ENCODE measurements around the gene AURKA.
"Not testable (repeated sequence)": the region's sequence is repeated elsewhere in the genome, so short reads cannot be mapped to it uniquely, and the experiment has no call there.

Gene AURKA

DNA sequence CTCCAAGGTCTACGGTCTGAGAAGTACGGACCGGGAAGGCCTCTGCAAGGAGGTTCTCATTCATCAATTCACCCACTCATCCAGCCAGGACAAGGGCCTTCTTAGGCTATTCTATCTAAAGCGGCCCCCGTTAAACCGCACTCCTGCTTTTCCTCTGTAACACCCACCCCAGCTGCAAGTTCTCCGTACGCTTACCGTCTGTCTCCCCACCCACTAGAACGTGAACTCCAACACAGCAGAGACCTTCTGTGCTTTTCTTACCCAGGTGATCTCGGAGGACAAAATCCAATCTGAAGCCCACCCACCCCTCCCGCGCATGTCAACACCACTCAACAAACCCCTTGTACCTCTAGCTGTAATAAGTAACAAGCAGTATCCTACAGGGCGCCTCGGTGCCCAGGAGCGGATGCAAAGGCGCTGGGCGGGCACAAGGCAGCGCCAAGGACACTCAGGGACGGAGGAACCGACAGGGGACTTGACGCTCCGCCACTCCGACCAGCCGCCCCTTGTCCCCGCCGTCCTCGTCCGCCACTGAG is 351 bp downstream of the AURKA start:
- H3K9me3 ChIP-seq (ENCODE audit: low read depth, low read length) = no peaks in the 10 kb centered on the region
- peaks cover 60% of the 10 kb centered on the region for H3K36me3 ChIP-seq (ENCODE audit: insufficient read depth, low read length)
- peak overlapping the region; percentile 96 for H3K27ac ChIP-seq
- DNase-seq (ENCODE audit: low read depth, low spot score) = no peak
- peak overlapping the region; percentile 97 for H3K9ac ChIP-seq (ENCODE audit: insufficient read length)
- TF ChIP-seq POLR2AphosphoS5 (IDR thresholded peaks at IDR 0.05; ENCODE audit: borderline replicate concordance, low read depth, low read length) (no peak), FOXP2 (optimal IDR thresholded peaks at IDR 0.05; ENCODE audit: control extremely low read depth, extremely low read length, insufficient read depth) (no peak), EZH2 (IDR thresholded peaks at IDR 0.05) (no peak)
- H3K4me3 ChIP-seq = peak overlapping the region; percentile 95

- H3K4me3 ChIP-seq = peak overlapping the region; percentile 95
- no peaks in the 10 kb centered on the region for H3K9me3 ChIP-seq (ENCODE audit: low read depth, low read length)
- no peak for DNase-seq (ENCODE audit: low read depth, low spot score)
- H3K27ac ChIP-seq = no peak overlapping the region
- H3K9ac ChIP-seq (ENCODE audit: insufficient read length) = peak overlapping the region; percentile 97
- TF ChIP-seq FOXP2 (optimal IDR thresholded peaks at IDR 0.05; ENCODE audit: control extremely low read depth, extremely low read length, insufficient read depth) (no peak), EZH2 (IDR thresholded peaks at IDR 0.05) (no peak)
- H3K36me3 ChIP-seq (ENCODE audit: insufficient read depth, low read length) = peaks cover 60% of the 10 kb centered on the region
Measured at GRCh38 chr20:56391037-56391436, 978 bp downstream of the AURKA start.

DNA sequence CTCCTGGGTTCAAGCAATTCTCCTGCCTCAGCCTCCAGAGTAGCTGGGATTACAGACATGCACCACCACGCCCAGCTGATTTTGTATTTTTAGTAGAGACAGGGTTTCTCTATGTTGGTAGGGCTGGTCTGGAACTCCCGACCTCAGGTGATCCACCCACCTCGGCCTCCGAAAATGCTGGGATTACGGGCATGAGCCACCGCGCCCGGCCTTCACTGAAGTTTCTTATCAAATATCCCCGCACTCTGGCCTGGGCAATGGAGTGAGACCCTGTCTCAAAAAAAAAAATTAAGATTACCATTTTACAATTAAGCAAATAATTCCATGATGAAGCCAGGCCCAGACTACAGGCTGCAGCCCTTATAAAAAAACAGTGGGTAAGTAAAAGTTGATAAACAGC is 1.6 kb downstream of the AURKA start:
- not testable (repeated sequence) for H3K27ac ChIP-seq; DNase-seq (ENCODE audit: low read depth, low spot score); H3K9me3 ChIP-seq (ENCODE audit: low read depth, low read length)
- peak overlapping the region; percentile 95 for H3K4me3 ChIP-seq
- H3K36me3 ChIP-seq (ENCODE audit: insufficient read depth, low read length) = peaks cover 59% of the 10 kb centered on the region
- peak overlapping the region; percentile 97 for H3K9ac ChIP-seq (ENCODE audit: insufficient read length)

DNA sequence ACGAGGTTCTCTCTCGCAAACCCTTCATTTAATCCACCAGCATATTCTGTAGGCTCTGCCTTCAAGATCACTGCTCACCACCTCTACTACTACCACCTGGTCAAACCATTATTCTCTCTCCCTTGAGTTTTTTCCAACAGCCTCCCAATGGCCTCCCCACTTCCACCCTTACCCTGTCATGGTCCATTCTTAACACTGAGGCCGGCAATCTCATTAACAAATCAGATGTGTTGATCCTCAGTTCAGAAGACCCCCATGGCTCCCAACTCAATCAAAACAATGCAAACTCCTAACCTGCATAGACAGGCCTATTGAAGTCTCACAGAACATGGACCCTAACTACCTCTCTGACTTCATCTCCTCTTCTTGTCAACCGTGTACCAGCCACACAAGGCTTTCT is 2.2 kb downstream of the AURKA start:
- TF ChIP-seq POLR2AphosphoS5 (IDR thresholded peaks at IDR 0.05; ENCODE audit: borderline replicate concordance, low read depth, low read length) (no peak), FOXP2 (optimal IDR thresholded peaks at IDR 0.05; ENCODE audit: control extremely low read depth, extremely low read length, insufficient read depth) (no peak)
- H3K4me3 ChIP-seq = no peak overlapping the region

DNA sequence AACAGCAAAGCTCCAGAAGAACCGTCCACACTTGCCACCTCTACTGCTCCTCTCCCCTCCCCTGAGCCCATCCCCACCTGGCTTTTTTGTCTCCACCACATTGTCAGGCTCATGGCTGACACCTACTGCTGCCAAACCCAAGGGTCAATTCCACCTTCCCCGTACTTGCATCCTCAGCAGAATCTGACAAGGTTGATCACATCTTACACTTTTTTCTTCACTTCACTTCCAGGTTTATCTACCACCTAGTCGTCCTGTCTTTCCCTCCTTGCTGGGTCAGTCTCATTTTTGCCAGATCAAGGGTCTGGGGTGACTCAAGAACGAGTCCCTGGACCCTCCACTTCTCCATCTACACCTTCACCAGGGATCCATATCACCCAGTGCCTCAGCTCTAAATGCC is 3.1 kb downstream of the AURKA start:
- H3K27ac ChIP-seq = no peak overlapping the region
- H3K4me3 ChIP-seq = no peak overlapping the region
- TF ChIP-seq EZH2 (IDR thresholded peaks at IDR 0.05) = no peak
- TF ChIP-seq POLR2AphosphoS5 (IDR thresholded peaks at IDR 0.05; ENCODE audit: borderline replicate concordance, low read depth, low read length) = no peak
- TF ChIP-seq FOXP2 (optimal IDR thresholded peaks at IDR 0.05; ENCODE audit: control extremely low read depth, extremely low read length, insufficient read depth) = no peak
- H3K36me3 ChIP-seq (ENCODE audit: insufficient read depth, low read length) = peaks cover 64% of the 10 kb centered on the region
- no peak overlapping the region for H3K9ac ChIP-seq (ENCODE audit: insufficient read length)
- no peak for DNase-seq (ENCODE audit: low read depth, low spot score)
- H3K9me3 ChIP-seq (ENCODE audit: low read depth, low read length) = no peaks in the 10 kb centered on the region

More for the DNA sequence above, 2.2 kb downstream of the AURKA start:
- Histone ChIP-seq H3K27ac (no peak overlapping the region), H3K9me3 (ENCODE audit: low read depth, low read length) (no peaks in the 10 kb centered on the region), H3K9ac (ENCODE audit: insufficient read length) (no peak overlapping the region), H3K36me3 (ENCODE audit: insufficient read depth, low read length) (peaks cover 59% of the 10 kb centered on the region)
- DNase-seq (ENCODE audit: low read depth, low spot score) = no peak

- H3K27ac ChIP-seq = peak overlapping the region; percentile 49; the same call in 1 of the 2 replicates
- H3K4me3 ChIP-seq = no peak overlapping the region
- H3K9ac ChIP-seq (ENCODE audit: insufficient read length) = no peak overlapping the region
- no peak for TF ChIP-seq EZH2 (IDR thresholded peaks at IDR 0.05)
- no peak for TF ChIP-seq FOXP2 (optimal IDR thresholded peaks at IDR 0.05; ENCODE audit: control extremely low read depth, extremely low read length, insufficient read depth)
- TF ChIP-seq POLR2AphosphoS5 (IDR thresholded peaks at IDR 0.05; ENCODE audit: borderline replicate concordance, low read depth, low read length) = no peak
- peaks cover 89% of the 10 kb centered on the region for H3K36me3 ChIP-seq (ENCODE audit: insufficient read depth, low read length)
- H3K9me3 ChIP-seq (ENCODE audit: low read depth, low read length) = no peaks in the 10 kb centered on the region
- DNase-seq (ENCODE audit: low read depth, low spot score) = no peak
Measured at GRCh38 chr20:56386219-56386618, 5.8 kb downstream of the AURKA start.

- Histone ChIP-seq H3K9me3 (ENCODE audit: low read depth, low read length) (no peaks in the 10 kb centered on the region), H3K36me3 (ENCODE audit: insufficient read depth, low read length) (peaks cover 94% of the 10 kb centered on the region), H3K4me3 (no peak overlapping the region), H3K9ac (ENCODE audit: insufficient read length) (no peak overlapping the region), H3K27ac (peak overlapping the region; percentile 42; the same call in 1 of the 2 replicates)
- DNase-seq (ENCODE audit: low read depth, low spot score) = no peak
- TF ChIP-seq EZH2 (IDR thresholded peaks at IDR 0.05) (no peak), POLR2AphosphoS5 (IDR thresholded peaks at IDR 0.05; ENCODE audit: borderline replicate concordance, low read depth, low read length) (no peak), FOXP2 (optimal IDR thresholded peaks at IDR 0.05; ENCODE audit: control extremely low read depth, extremely low read length, insufficient read depth) (no peak)
Measured at GRCh38 chr20:56385130-56385529, 6.9 kb downstream of the AURKA start.

- Histone ChIP-seq H3K36me3 (ENCODE audit: insufficient read depth, low read length) (peaks cover 90% of the 10 kb centered on the region), H3K9ac (ENCODE audit: insufficient read length) (no peak overlapping the region), H3K4me3 (no peak overlapping the region), H3K9me3 (ENCODE audit: low read depth, low read length) (no peaks in the 10 kb centered on the region), H3K27ac (0 out of 2 replicates have a peak overlapping the region, but pooled peaks have one; percentile 15)
- TF ChIP-seq POLR2AphosphoS5 (IDR thresholded peaks at IDR 0.05; ENCODE audit: borderline replicate concordance, low read depth, low read length) = no peak
- TF ChIP-seq FOXP2 (optimal IDR thresholded peaks at IDR 0.05; ENCODE audit: control extremely low read depth, extremely low read length, insufficient read depth) = no peak
- no peak for TF ChIP-seq EZH2 (IDR thresholded peaks at IDR 0.05)
- no peak for DNase-seq (ENCODE audit: low read depth, low spot score)
Measured at GRCh38 chr20:56383334-56383733, 8.7 kb downstream of the AURKA start.

- no peak for TF ChIP-seq FOXP2 (optimal IDR thresholded peaks at IDR 0.05; ENCODE audit: control extremely low read depth, extremely low read length, insufficient read depth)
- no peak for TF ChIP-seq EZH2 (IDR thresholded peaks at IDR 0.05)
- TF ChIP-seq POLR2AphosphoS5 (IDR thresholded peaks at IDR 0.05; ENCODE audit: borderline replicate concordance, low read depth, low read length) = no peak
Measured at GRCh38 chr20:56382696-56383095, 9.3 kb downstream of the AURKA start.

More at GRCh38 chr20:56382696-56383095, 9.3 kb downstream of the AURKA start:
- no peak overlapping the region for H3K4me3 ChIP-seq
- DNase-seq (ENCODE audit: low read depth, low spot score) = no peak
- no peaks in the 10 kb centered on the region for H3K9me3 ChIP-seq (ENCODE audit: low read depth, low read length)
- H3K36me3 ChIP-seq (ENCODE audit: insufficient read depth, low read length) = peaks cover 90% of the 10 kb centered on the region
- H3K9ac ChIP-seq (ENCODE audit: insufficient read length) = no peak overlapping the region
- no peak overlapping the region for H3K27ac ChIP-seq

Data from SK-N-MC (cell line).